Activated naive CD4-positive, alpha-beta T cell treated with anti-CD3 and anti-CD28 coated beads, Interleukin-2, amount 10 ng/mL, durations not matched to agents 7 days and 5 days (primary cell): ENCODE measurements around the gene TRDN.

Experiments
- CTCF ChIA-PET: fragments of 350-600 bp; sonication (Branson Sonifier 250); formaldehyde crosslinking; loops from one replicate; lab custom pipeline; 2021; ENCODE audit warnings: antibody characterized with exemption; lab: Charles Lee
- DNase-seq: peaks from one replicate; pipeline ENCODE4 v3.0.0-alpha.2; 2020
- H3K27ac Mint-ChIP-seq: one replicate; pipeline ENCODE4 v1.8.0; 2021; ENCODE audit warnings: mild to moderate bottlenecking, moderate library complexity, mixed read lengths
- H3K27me3 Mint-ChIP-seq: one replicate; pipeline ENCODE4 v1.8.0; 2021; ENCODE audit warnings: mild to moderate bottlenecking, mixed read lengths
- H3K36me3 Mint-ChIP-seq: one replicate; pipeline ENCODE4 v1.8.0; 2021; ENCODE audit warnings: mixed read lengths
- H3K4me1 Mint-ChIP-seq: one replicate; pipeline ENCODE4 v1.8.0; 2021; ENCODE audit warnings: mixed read lengths
- H3K4me3 Mint-ChIP-seq: one replicate; pipeline ENCODE4 v1.8.0; 2021; ENCODE audit warnings: mild to moderate bottlenecking, moderate library complexity, mixed read lengths
- H3K9me3 Mint-ChIP-seq: one replicate; pipeline ENCODE4 v1.8.0; 2021; ENCODE audit warnings: mixed read lengths

The TRDN gene

GRCh38 chr6:123176706-123177105 lies 460.0 kb downstream of the TRDN start:
- no peak overlapping the region for H3K27ac Mint-ChIP-seq
- no peak for DNase-seq
- H3K4me3 Mint-ChIP-seq: no peak overlapping the region
- H3K27me3 Mint-ChIP-seq: no peaks in the 10 kb centered on the region
- CTCF ChIA-PET: no interaction called here
- H3K36me3 Mint-ChIP-seq: no peaks in the 10 kb centered on the region
- H3K9me3 Mint-ChIP-seq: no peaks in the 10 kb centered on the region
- H3K4me1 Mint-ChIP-seq: no peaks in the 10 kb centered on the region

GRCh38 chr6:123171341-123172115 lies 465.2 kb downstream of the TRDN start:
- Mint-ChIP-seq H3K27ac (no peak overlapping the region), H3K36me3 (no peaks in the 10 kb centered on the region), H3K27me3 (no peaks in the 10 kb centered on the region), H3K4me3 (no peak overlapping the region), H3K4me1 (no peaks in the 10 kb centered on the region), H3K9me3 (no peaks in the 10 kb centered on the region)
- CTCF ChIA-PET: no interaction called here
- DNase-seq: no peak

- Mint-ChIP-seq H3K27ac (no peak overlapping the region), H3K4me1 (no peaks in the 10 kb centered on the region), H3K4me3 (no peak overlapping the region), H3K9me3 (no peaks in the 10 kb centered on the region), H3K36me3 (no peaks in the 10 kb centered on the region), H3K27me3 (no peaks in the 10 kb centered on the region)
- CTCF ChIA-PET: no interaction called here
- no peak for DNase-seq
Observed at GRCh38 chr6:123169774-123170095, 467.0 kb downstream of the TRDN start.

- no peaks in the 10 kb centered on the region for H3K36me3 Mint-ChIP-seq
- H3K27ac Mint-ChIP-seq: no peak overlapping the region
- CTCF ChIA-PET: no interaction called here
- DNase-seq: no peak
- H3K27me3 Mint-ChIP-seq: no peaks in the 10 kb centered on the region
- H3K4me1 Mint-ChIP-seq: no peaks in the 10 kb centered on the region
- no peak overlapping the region for H3K4me3 Mint-ChIP-seq
- H3K9me3 Mint-ChIP-seq: no peaks in the 10 kb centered on the region
Observed at GRCh38 chr6:123168892-123169773, 467.6 kb downstream of the TRDN start.

- Mint-ChIP-seq H3K4me1 (no peaks in the 10 kb centered on the region), H3K27ac (no peak overlapping the region), H3K9me3 (no peaks in the 10 kb centered on the region), H3K27me3 (no peaks in the 10 kb centered on the region), H3K36me3 (no peaks in the 10 kb centered on the region), H3K4me3 (no peak overlapping the region)
- DNase-seq: no peak
- CTCF ChIA-PET: no interaction called here
Observed at GRCh38 chr6:123168466-123168865, 468.3 kb downstream of the TRDN start.
